ENCODE data around the gene CFAP92. TPM values are rescaled to one million over a fixed set of nuclear protein-coding genes. Genes with fewer than 3 reads are reported as not detected.
A peak's percentile ranks its signal among the peaks of the same experiment; 100 is the strongest.

Gene CFAP92
- total RNA-seq: under 1 TPM in 3 of 4 donors, not detected in 1; under 0.01 to 0.83 (median 0.33) TPM
- 1 to 10 TPM in 1 of 3 donors, under 1 TPM in 1, not detected in 1; 0.61 to 1.2 TPM for polyA plus RNA-seq

- 6 to 19% methylated on average over 57 of the region's 57 CpGs for WGBS, 2 donors
- peak; percentile 93 for DNase-seq
Measured at GRCh38 chr3:128993461-128994172, at the start of gene CFAP92. TSS of gene CFAP92 (minus strand) at chr3:128994076. CDS start at chr3:128993304, 772 bp downstream.

GRCh38 chr3:129040579-129041300 is 46.9 kb upstream of the CFAP92 start:
- 91 to 93% methylated on average over 15 of the region's 15 CpGs for WGBS, 2 donors
- Histone ChIP-seq H3K9me3 (no peaks in the 10 kb centered on the region), H3K4me3 (no peak overlapping the region), H3K36me3 (no peaks in the 10 kb centered on the region), H3K27me3 (peaks cover 3 to 25% (median 16%) of the 10 kb centered on the region in 3 donors), H3K4me1 (peaks cover 0 to 4% (median 3%) of the 10 kb centered on the region in 4 donors), H3K27ac (no peak overlapping the region)
- no peak for TF ChIP-seq POLR2AphosphoS5 (IDR thresholded peaks at IDR 0.05)
- TF ChIP-seq POLR2A (IDR thresholded peaks at IDR 0.05): no peak
- TF ChIP-seq EP300 (IDR thresholded peaks at IDR 0.05): no peak
- intact Hi-C loops (cut with DNase I): no loop called here
- peak; percentile 32 for DNase-seq

More at GRCh38 chr3:128993461-128994172, at the start of gene CFAP92:
- H3K4me3 ChIP-seq: peak within 1 kb of the TSS; percentile 18 to 55 (median 40)
- H3K9me3 ChIP-seq: no peaks in the 10 kb centered on the region
- H3K27ac ChIP-seq: no peak within 1 kb of the TSS
- no peaks in the 10 kb centered on the region for H3K36me3 ChIP-seq
- intact Hi-C loops (cut with DNase I): no loop called here
- H3K27me3 ChIP-seq: no peaks in the 10 kb centered on the region
- peaks cover 0 to 15% (median 14%) of the 10 kb centered on the region in 4 donors for H3K4me1 ChIP-seq
- TF ChIP-seq EP300 (IDR thresholded peaks at IDR 0.05): no peak
- TF ChIP-seq POLR2AphosphoS5 (IDR thresholded peaks at IDR 0.05): peak in 1 of 4 donors; percentile 58

GRCh38 chr3:129040039-129040336 is 46.1 kb upstream of the CFAP92 start:
- no peaks in the 10 kb centered on the region for H3K9me3 ChIP-seq
- H3K36me3 ChIP-seq: no peaks in the 10 kb centered on the region
- TF ChIP-seq POLR2A (IDR thresholded peaks at IDR 0.05): no peak
- TF ChIP-seq CTCF (IDR thresholded peaks at IDR 0.05): no peak
- no peak for TF ChIP-seq EP300 (IDR thresholded peaks at IDR 0.05)
- TF ChIP-seq POLR2AphosphoS5 (IDR thresholded peaks at IDR 0.05): no peak
- DNase-seq: peak; percentile 21
- H3K4me3 ChIP-seq: no peak overlapping the region
- peaks cover 0 to 17% (median 11%) of the 10 kb centered on the region in 3 donors for H3K27me3 ChIP-seq
- 41 to 71% methylated on average over 3 of the region's 3 CpGs for WGBS, 2 donors
- H3K4me1 ChIP-seq: no peaks in the 10 kb centered on the region
- H3K27ac ChIP-seq: no peak overlapping the region
- intact Hi-C loops (cut with DNase I): no loop called here

- no peaks in the 10 kb centered on the region for H3K4me1 ChIP-seq
- intact Hi-C loops (cut with DNase I): no loop called here
- DNase-seq: peak; percentile 62
Measured at GRCh38 chr3:129039271-129040038, 45.6 kb upstream of the CFAP92 start.

More at GRCh38 chr3:129039271-129040038, 45.6 kb upstream of the CFAP92 start:
- H3K27me3 ChIP-seq: peaks cover 0 to 12% (median 11%) of the 10 kb centered on the region in 3 donors
- no peaks in the 10 kb centered on the region for H3K36me3 ChIP-seq
- H3K4me3 ChIP-seq: no peak overlapping the region
- H3K9me3 ChIP-seq: no peaks in the 10 kb centered on the region
- WGBS, 2 donors: 51 to 64% methylated on average over 14 of the region's 14 CpGs
- no peak overlapping the region for H3K27ac ChIP-seq
- no peak for TF ChIP-seq POLR2AphosphoS5 (IDR thresholded peaks at IDR 0.05)
- TF ChIP-seq CTCF (IDR thresholded peaks at IDR 0.05): no peak
- no peak for TF ChIP-seq EP300 (IDR thresholded peaks at IDR 0.05)
- no peak for TF ChIP-seq POLR2A (IDR thresholded peaks at IDR 0.05)

All from sigmoid colon (tissue), 7 donors.